GM18868 (cell line): ENCODE results near the gene CREB3L1.
A peak's percentile ranks its signal among the peaks of the same experiment; 100 is the strongest.

Experiments
- ATAC-seq: cut with Tn5 transposase; IDR thresholded peaks from one replicate; pipeline ENCODE4 v1.9.1; 2021; ENCODE audit warnings: mild to moderate bottlenecking, moderate library complexity; ENCODE audit not compliant: unreplicated experiment

Gene CREB3L1

DNA sequence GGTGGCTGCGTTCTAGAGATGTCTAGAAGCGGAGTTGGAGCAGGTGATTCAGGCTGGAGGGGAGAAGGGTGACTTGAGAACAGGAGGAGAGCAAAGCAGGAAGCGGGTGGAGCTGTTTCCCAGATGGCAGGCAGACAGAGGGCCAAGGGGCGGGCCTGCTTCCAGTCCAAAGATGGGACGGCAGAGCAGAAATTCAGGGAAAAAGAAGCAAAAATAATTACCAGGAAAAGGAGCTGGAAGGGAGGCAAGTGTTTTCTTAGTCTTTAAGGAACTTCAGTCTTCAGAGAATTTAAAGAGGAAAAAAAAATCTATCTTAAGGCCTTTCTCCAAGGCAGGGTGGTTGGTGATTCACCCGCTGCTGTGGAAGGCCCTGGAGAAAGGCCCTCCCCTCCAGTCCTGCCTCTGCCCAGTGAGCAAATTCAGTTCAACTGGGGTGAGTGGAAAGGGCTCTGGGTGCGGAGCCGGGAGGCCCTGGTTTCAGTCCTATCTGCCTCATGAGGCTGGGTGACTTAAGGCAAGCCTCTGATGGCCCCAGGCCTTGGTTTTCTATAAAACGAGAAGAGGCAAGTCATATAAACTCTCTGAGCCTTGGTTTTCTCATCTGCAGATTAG is 4.5 kb upstream of the CREB3L1 start:
- no peak for ATAC-seq

- ATAC-seq = no peak
Observed at GRCh38 chr11:46273511-46274205, 3.8 kb upstream of the CREB3L1 start.

- no peak for ATAC-seq
Observed at GRCh38 chr11:46275964-46276641, 1.4 kb upstream of the CREB3L1 start.

- ATAC-seq = no peak
Observed at GRCh38 chr11:46277313-46277621, 195 bp upstream of the CREB3L1 start.

DNA sequence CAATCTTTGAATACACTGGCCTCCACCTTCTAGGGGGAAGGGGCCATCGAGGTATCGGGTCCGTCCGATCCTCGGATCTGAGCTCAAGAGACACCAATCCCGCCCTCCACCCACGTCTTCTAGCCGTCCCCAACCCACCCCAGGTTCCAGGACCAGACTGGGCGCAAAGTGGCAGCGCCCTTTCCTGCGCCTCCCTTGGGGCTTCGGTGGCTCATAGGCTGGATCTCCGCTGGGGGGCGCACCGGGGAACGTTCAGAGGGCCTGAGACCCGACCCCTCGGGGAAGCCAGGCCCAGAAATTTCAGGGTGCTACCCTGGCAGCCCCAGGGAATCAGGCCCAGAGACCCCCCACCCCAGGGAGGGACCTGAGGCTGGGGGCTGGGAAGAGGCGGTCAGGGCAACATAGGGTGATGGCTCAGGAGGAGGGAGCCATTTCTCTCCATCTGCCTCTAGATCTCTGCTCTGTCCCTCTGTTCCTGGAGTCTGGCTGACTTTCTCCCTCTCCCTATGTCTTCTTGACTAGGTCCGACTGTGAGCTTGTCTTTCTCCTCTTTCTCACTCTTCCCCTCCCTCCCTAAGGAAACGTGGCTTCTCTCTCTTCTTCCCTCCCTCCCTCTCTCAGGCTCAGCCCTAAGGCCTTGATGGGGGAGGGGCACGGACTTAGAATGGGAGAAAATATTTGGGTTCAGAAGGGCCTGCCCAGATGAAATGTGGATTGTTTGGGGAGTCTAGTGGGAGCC is 1.1 kb downstream of the CREB3L1 start:
- peak; percentile 48 for ATAC-seq

GRCh38 chr11:46279126-46280099 is 2.0 kb downstream of the CREB3L1 start:
- ATAC-seq = no peak

DNA sequence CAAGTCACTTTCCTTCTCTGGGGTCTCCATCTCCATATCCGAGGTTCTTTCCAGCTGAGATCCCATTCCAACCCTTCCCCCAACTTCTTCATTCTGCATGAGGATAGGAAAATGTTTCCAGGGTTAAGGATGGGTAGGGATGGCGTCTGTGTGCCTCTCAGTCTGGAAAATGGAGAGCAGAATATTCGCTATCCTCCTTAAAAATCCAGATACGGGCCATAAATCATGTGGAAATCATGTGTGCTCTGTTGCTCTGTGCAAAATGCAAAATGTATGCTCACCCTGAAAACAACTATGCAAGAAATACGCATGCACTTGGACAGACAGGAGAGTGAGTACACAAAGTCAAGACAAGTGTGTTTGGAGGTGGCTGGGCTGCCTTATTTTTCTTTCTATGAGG is 3.2 kb downstream of the CREB3L1 start:
- no peak for ATAC-seq

DNA sequence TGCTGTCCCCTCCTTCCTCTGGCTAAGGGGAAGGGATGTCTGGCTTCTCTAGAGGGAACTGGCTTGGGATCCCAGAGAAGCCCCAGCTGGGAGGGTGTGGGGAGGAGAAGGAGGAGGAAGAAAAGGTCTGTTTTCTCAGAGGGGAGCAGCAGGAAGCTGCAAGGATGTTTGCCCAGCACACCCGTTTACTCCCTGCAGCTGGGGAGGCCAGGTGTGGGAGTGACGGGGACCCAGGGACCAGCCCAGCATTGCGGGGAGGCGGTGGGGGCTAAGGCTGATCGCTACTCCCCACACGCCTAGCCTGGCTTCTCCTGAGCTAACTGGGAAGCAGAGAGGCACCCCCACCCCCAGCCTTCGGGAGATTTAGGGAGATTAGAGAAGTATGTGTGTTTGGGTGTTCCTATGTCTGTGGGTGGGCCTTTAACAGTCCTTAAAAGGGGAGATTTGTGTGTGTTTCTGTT is 3.9 kb downstream of the CREB3L1 start:
- no peak for ATAC-seq

GRCh38 chr11:46285173-46285572 is 7.7 kb downstream of the CREB3L1 start:
- no peak for ATAC-seq

DNA sequence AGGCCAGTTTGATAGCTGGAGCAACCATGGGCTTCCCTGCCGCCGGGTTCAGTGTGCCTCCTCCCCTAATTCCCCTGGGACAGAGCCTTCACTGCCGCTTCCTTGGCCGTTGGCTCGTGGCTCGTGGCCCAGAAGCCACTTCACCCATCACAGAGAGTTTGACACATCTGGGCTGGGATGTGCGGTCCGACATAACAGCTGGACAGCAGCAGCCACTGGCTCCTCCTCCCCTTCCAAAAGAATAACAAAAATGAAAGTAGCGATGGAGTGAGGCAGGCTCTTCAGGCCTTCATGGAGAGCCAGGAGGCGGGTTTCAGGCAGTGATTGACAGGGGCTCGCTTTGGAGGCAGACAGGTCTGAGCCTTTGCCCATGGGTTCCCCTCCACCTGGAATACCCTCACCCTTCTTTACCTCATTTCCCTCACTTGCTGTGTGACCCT is 8.2 kb downstream of the CREB3L1 start:
- no peak for ATAC-seq

DNA sequence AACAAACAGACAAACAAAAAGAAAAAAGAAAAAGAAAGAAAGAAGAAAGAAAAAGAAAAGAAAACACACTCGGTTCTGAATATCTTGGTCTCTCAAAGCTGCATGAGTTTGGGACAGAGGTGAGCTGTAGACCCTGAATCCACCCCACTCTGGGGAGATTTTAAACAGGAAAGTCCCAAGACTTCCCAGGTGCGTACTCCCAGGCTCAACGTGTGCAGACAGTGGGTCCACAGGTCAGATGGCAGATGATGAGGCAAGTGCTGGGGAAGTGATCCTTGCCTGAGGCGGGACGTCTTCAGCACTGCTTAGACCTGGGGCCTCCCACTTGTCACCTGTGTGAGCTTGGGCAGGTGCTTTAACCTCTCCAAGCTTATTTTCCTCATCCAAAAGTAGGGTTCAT is 9.3 kb downstream of the CREB3L1 start:
- no peak for ATAC-seq

DNA sequence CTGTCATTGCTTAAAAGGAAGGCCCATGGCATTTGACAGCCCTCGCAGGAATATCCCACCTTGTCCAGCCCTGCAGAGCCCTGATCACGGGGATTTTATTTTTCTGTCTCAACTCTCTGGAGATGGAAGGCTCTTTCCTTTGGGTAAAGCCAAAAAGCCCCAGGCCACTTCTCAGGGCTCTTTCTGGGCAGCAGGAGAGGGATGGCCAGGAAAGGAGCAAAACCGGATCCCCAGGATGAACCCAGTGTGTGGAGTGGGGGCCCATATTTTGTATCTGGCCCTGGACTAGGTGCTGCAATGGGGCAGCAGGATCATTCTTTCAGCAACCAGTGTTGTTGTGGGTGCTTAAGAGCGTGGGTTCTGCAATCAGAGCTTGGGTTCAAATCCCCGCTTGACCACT is 11.0 kb downstream of the CREB3L1 start:
- no peak for ATAC-seq

- ATAC-seq = no peak
Observed at GRCh38 chr11:46290011-46290410, 12.5 kb downstream of the CREB3L1 start.

DNA sequence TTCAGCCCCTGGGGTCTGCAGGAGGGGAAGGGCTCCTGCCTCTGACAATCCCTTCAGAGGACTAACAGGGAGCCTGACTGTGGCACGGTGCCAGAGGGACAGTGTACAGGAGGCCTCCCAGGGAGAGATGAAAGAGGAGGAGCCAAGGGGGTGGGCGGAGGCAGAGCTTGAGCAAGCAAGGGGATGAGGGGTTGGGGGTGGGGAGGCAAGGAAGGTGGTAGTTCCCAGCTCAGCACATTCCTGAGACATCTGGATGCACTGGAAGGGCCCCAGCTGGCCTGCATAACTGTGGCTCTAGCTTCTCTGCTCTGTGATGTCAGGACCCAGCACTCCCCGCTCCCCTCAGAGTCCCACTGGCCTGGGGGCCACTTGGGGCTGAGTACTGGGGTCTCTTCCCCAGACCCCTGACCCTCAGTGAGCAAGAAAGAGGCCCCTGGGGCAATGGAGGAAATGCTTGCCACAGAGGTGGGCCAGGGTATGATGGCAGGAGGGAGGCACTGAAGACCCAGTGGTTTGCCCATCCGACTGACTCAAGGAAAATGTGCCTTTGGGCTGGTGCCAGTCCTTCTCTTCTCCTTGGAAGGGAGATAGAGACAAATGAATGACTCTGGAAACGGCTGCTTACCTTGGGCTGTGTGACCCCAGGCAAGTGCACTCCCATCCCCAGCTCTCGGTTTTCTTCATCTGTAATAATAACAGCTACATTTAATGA is 13.3 kb downstream of the CREB3L1 start:
- no peak for ATAC-seq

DNA sequence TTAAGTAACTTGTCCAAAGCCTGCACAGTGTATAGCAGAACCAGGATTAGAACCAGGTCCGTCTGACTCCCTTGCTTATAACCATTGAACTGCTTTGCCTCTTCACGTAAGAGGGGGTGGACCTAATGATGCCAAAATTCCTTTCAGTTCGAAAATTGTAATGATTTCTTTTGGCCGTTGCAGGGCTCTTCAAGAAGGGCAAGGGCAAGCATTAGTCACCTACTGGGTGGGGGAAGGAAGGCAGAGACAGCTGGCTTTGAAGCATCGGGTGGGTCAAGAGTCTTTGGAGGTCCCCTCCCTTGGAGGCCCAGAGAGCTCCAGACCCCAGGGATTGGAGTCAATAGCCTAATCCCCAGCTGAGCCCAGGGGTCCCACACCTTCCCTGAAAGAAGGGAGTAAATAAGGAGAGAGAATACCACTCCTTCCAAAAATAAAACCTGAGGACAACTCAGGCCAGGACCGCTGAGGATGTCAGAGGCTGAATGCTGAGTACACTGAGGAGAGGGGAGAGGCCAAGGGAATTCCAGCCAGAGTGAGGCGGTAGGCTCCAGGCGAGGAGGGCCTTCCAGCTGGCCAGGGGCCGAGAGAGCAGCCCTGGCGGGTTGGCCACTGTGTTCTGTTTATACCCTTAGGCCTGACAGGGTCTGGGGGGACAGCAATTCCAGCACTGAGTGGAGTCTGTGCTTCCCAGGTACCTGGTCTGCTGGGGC is 14.1 kb downstream of the CREB3L1 start:
- no peak for ATAC-seq

GRCh38 chr11:46293066-46293465 is 15.6 kb downstream of the CREB3L1 start:
- no peak for ATAC-seq

DNA sequence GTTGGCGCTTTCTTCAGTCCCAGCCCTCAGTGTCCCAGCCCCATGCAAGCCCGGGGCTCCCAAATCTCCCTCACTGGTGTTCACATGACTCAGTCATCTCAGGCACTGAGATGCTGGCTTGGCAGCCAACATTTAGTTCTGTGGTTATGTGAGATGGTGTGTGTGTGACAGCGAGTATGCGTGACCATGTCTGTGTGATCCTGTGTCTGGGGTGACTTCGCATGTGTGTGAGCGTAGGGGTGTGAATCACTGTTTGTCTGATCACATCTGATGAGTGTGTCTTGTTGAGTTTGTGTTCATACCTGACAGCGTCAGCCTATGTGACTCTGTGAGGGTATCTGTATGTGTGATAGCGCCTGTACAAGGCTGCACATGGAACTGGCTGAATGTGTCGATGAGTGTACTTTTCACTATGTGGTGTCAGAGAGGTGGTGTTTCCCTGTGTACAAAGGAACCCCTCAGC is 16.2 kb downstream of the CREB3L1 start:
- ATAC-seq = no peak

GRCh38 chr11:46294365-46295309 is 17.2 kb downstream of the CREB3L1 start:
- peak; percentile 13 for ATAC-seq
